Lower leg skin (tissue), 3 donors: ENCODE measurements around the gene SLC39A12.

Experiments used
- CTCF ChIP-seq, 3 donors: fragments of 450-650 bp; IDR thresholded peaks; one replicate each; pipeline ENCODE4 v1.5.1; 2016; ENCODE audit warnings: antibody characterized with exemption in 3 of 3, mild to moderate bottlenecking in 3 of 3, moderate library complexity in 2 of 3
- POLR2A ChIP-seq, 2 donors: fragments of 450-650 bp; IDR thresholded peaks; one replicate each; pipeline ENCODE4 v1.6.1; 2016 to 2017; ENCODE audit warnings: antibody characterized with exemption in 2 of 2, mild to moderate bottlenecking in 1 of 2, moderate library complexity in 1 of 2

- TF ChIP-seq CTCF (IDR thresholded peaks at IDR 0.05) (no peak), POLR2A (IDR thresholded peaks at IDR 0.05) (no peak)
Observed at GRCh38 chr10:17992266-17992665, 40.5 kb downstream of the SLC39A12 start.
